Sigmoid colon (tissue), 7 donors: Measurements from ENCODE around the gene DDX20. TPM values are rescaled to one million over a fixed set of nuclear protein-coding genes. Genes with fewer than 3 reads are reported as not detected.
"Not testable (repeated sequence)": the region's sequence is repeated elsewhere in the genome, so short reads cannot be mapped to it uniquely, and the experiment has no call there.

ENCODE experiments used
- DNase-seq: peaks from one replicate; pipeline ENCODE4 v3.0.0-alpha.2; 2019
- H3K27ac ChIP-seq, 4 donors: fragments of 200-600 bp; sonication (generic); one replicate each; pipeline ENCODE4 v1.5.1; 2016 to 2019; ENCODE audit warnings: mild to moderate bottlenecking in 1 of 4
- H3K27me3 ChIP-seq, 3 donors: fragments of 200-600 bp; sonication (generic); one replicate each; pipeline ENCODE4 v1.5.1; 2019; ENCODE audit warnings: mild to moderate bottlenecking in 1 of 3
- H3K36me3 ChIP-seq, 4 donors: fragments of 200-600 bp; sonication (generic); one replicate each; pipeline ENCODE4 v1.5.1; 2016 to 2019
- H3K4me1 ChIP-seq, 4 donors: fragments of 200-600 bp; sonication (generic); one replicate each; pipeline ENCODE4 v1.5.1; 2017 to 2019
- H3K4me3 ChIP-seq, 4 donors: fragments of 200-600 bp; sonication (generic); one replicate each; pipeline ENCODE4 v1.5.1; 2017 to 2019; ENCODE audit warnings: mild to moderate bottlenecking in 2 of 4, moderate library complexity in 1 of 4
- H3K9me3 ChIP-seq, 4 donors: fragments of 200-600 bp in 3 of 4; sonication (generic) in 3 of 4; one replicate each; pipeline versions ENCODE4 v1.5.1 to v1.6.1; 2013 to 2019
- EP300 ChIP-seq, 4 donors: sonication (generic); formaldehyde crosslinking; IDR thresholded peaks; one replicate each; pipeline ENCODE4 v1.6.1; 2017; ENCODE audit warnings: antibody characterized with exemption in 4 of 4
- POLR2A ChIP-seq, 2 donors: fragments of 450-650 bp; IDR thresholded peaks; one replicate each; pipeline ENCODE4 v1.6.1; 2016; ENCODE audit warnings: antibody characterized with exemption in 2 of 2, mild to moderate bottlenecking in 2 of 2, moderate library complexity in 2 of 2
- POLR2AphosphoS5 ChIP-seq, 4 donors: sonication (generic); formaldehyde crosslinking; IDR thresholded peaks; one replicate each; pipeline ENCODE4 v1.6.1; 2017; ENCODE audit warnings: antibody characterized with exemption in 4 of 4
- WGBS, 2 donors: extraction: QIAGEN DNeasy Blood & Tissue Kit; methylation state at CpG; one replicate each; pipeline ENCODE4 v1.1.7; 2013; 5-methylcytosine and 5-hydroxymethylcytosine counted together
- intact Hi-C: fragments of 100-400 bp; cut with DNase I; formaldehyde crosslinking; loops from one replicate; pipeline ENCODE4 v1.15.1; 2023
- polyA plus RNA-seq, 3 donors: library from polyadenylated mRNA; stranded (reverse); fragments of 200-250 nt; gene quantifications; one replicate each; pipeline ENCODE4 v1.2.3, GENCODE V29; 2013
- total RNA-seq, 4 donors: library from RNA; depleted of rRNA; stranded (reverse); fragments of >200 nt; gene quantifications; one replicate each; pipeline ENCODE4 v1.1.0, GENCODE V29; 2016
- TF ChIP-seq, protein P1 (sequence below), 4 experiments: fragments of 450-650 bp in 3 of 4; fragments of 200-600 bp in 1 of 4; IDR thresholded peaks; one replicate each; pipeline ENCODE4 v1.5.1; 2016 to 2019; ENCODE audit warnings: antibody characterized with exemption in 4 of 4, mild to moderate bottlenecking in 3 of 4, moderate library complexity in 2 of 4
- donor health status: healthy with polysubstance abuse.
- donor health status: Bipolar disorder and iron deficiency.
- donor health status: healthy.

Gene DDX20
- total and polyA plus RNA-seq, 7 donors, result 2.3 to 30.9 (median 18.7) TPM

DNA sequence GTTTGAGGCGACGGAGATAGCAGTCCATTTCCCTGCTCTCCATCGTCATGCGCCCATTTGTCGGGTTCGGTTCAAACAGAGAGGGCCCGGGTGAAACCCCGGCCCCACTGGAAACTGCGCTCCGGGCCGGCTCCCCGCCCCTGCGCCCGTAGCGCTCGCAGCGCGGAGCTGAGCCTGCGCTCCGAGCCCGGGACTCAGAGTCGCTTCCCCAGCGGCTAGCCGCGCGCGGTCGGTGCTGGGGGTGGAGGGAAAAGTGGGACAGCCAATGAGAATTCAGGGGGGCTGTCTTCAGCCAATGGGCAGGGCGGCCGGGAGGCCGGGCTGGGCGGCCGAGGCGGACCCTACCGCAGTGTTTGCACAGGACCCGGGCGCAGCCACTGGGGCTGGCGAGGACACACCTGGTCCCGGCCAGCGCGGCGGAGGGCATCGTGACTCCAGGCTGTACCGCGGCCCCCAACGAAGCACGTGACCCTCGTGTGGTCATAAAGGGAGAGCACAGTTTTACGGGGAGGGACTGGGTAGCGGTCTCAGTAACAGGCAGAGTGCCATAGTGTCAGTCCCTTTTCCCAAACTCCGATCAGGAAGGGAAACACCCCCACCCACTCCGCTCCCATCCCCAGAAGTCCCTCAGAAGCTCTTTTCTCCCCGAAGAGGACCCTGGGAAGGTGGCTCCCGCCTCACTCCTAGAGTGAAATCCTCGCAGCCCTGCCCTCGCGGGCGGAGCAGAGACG lies 16.3 kb upstream of the DDX20 start, which contains the start of gene INKA2:
Gene INKA2 (minus strand): TSS at position 202 of the 731 bp plus-strand sequence. CDS start 153 bp downstream, at position 49.
- TF ChIP-seq, protein P1, sequence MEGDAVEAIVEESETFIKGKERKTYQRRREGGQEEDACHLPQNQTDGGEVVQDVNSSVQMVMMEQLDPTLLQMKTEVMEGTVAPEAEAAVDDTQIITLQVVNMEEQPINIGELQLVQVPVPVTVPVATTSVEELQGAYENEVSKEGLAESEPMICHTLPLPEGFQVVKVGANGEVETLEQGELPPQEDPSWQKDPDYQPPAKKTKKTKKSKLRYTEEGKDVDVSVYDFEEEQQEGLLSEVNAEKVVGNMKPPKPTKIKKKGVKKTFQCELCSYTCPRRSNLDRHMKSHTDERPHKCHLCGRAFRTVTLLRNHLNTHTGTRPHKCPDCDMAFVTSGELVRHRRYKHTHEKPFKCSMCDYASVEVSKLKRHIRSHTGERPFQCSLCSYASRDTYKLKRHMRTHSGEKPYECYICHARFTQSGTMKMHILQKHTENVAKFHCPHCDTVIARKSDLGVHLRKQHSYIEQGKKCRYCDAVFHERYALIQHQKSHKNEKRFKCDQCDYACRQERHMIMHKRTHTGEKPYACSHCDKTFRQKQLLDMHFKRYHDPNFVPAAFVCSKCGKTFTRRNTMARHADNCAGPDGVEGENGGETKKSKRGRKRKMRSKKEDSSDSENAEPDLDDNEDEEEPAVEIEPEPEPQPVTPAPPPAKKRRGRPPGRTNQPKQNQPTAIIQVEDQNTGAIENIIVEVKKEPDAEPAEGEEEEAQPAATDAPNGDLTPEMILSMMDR (IDR thresholded peaks at IDR 0.05), result no peak
- TF ChIP-seq POLR2A (IDR thresholded peaks at IDR 0.05) (peak; percentile 69 to 70), POLR2AphosphoS5 (IDR thresholded peaks at IDR 0.05) (peak; percentile 81 to 93 (median 89))
- no peaks in the 10 kb centered on the region for H3K27me3 ChIP-seq
- no peaks in the 10 kb centered on the region for H3K9me3 ChIP-seq
- H3K4me1 ChIP-seq, result peaks cover 0 to 62% (median 46%) of the 10 kb centered on the region in 4 donors
- H3K36me3 ChIP-seq, result peaks cover 0 to 5% (median 0%) of the 10 kb centered on the region in 4 donors
- H3K27ac ChIP-seq, result peak within 1 kb of the TSS; percentile 87 to 97 (median 90)
- WGBS, 2 donors, result 0% methylated on average over 59 of the region's 59 CpGs
- DNase-seq, result peak; percentile 96
- peak within 1 kb of the TSS; percentile 56 to 67 (median 62) for H3K4me3 ChIP-seq
- intact Hi-C loops, result loop anchor here (5.0 kb wide), 1 partner anchor 77 kb away; no protein-coding TSS in a partner anchor

DNA sequence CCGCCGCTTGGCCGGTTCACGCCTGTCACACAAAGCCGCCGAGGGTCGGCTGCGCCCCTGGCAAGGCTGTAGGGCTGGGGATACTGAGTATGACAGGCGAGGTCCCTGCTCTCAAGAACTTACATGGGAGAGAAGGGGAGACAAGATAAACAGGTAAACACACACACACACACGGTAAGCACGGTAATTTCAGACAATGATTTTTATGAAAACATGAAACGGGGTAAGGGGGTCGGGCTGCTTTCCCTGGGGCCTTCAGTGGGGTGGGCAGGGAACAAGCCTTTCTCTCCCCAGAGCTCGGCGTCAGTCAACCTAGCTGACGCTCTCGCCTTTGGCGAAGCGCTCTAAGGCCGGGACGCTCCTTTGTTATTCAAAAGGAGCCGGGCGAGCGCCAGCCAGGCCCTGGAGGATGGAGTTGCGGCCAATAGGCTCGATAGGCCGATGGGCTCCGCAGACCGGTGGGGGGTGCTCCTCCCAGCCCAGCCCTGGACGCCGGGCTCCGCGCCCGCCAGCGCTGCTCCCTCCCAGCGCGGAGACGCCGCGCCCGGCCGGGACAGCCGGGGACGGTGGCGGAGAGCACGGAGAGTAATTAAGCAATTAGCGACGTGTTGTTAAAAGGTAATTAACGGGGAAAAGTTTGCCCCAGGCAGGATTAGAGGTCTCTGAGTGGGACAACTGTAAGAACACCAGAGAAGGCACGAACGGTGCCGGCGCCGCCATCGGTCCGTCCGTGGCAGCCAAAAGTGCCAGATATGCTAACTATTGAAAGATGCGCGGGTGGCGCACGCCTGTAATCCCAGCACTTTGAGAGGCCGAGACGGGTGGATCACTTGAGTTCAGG lies 15.6 kb upstream of the DDX20 start:
- Histone ChIP-seq H3K27me3 (no peaks in the 10 kb centered on the region), H3K36me3 (peaks cover 0 to 5% (median 0%) of the 10 kb centered on the region in 4 donors), H3K9me3 (no peaks in the 10 kb centered on the region), H3K4me3 (peak overlapping the region; percentile 56 to 67 (median 62)), H3K27ac (peak overlapping the region; percentile 87 to 97 (median 90)), H3K4me1 (peaks cover 0 to 56% (median 43%) of the 10 kb centered on the region in 4 donors)
- TF ChIP-seq POLR2AphosphoS5 (IDR thresholded peaks at IDR 0.05), result peak in 1 of 4 donors; percentile 17
- TF ChIP-seq, protein P1 (IDR thresholded peaks at IDR 0.05), result no peak
- intact Hi-C loops, result loop anchor here (2.0 to 5.0 kb wide), 2 partner anchors 15 to 78 kb away; partner anchors contain the start of gene DDX20
- peak; percentile 93 for DNase-seq
- WGBS, 2 donors, result 1 to 2% methylated on average over 63 of the region's 63 CpGs

DNA sequence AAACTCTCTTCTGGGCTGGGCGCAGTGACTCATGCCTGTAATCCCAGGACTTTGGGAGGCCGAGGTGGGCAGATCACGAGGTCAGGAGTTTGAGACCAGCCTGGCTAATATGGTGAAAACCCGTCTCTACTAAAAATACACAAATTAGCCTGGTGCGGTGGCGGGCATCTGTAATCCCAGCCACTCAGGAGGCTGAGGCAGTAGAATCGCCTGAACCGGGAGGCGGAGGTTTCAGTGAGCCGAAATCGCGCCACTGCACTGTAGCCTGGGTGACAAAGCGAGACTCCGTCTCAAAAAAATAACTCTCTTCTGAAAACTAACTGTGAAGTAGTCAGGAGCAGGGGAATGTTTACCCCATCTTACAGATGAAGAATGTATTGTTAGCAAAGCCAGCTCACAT lies 13.4 kb upstream of the DDX20 start:
- 96 to 97% methylated on average over 14 of the region's 14 CpGs for WGBS, 2 donors
- intact Hi-C loops, H3K9me3 ChIP-seq, DNase-seq, H3K4me3 ChIP-seq, H3K27ac ChIP-seq, H3K36me3 ChIP-seq, H3K27me3 ChIP-seq: not testable (repeated sequence)
- peaks cover 0 to 56% (median 45%) of the 10 kb centered on the region in 4 donors for H3K4me1 ChIP-seq

DNA sequence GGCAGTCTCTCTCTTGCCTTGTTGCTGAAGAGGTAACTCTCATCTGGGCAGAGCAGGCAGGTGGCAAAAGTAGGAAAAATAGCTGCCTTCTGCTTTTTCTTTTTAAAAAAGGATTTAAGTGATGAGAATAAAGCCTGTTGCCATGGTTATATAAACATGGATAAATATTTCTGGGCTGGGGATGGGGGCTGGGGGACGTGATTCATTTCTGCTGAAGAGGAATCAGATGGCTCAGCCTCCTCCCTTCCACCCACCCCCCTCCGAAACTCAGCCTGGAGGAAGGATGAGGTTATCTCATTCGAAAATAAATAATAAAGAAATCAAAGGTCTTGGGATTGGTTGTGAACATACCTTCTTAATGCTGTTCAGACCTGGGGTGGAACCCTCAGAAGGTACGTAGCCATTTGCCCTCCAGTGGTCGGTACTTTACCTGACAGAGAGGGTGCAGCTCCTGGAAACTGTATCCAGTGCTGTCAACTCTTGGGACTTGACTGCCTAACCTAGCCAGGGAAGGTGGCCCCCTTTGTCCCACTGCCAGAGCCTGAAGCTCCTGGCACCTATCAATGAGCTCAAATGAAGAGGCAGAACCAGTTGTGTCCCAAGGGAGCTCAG lies 12.7 kb upstream of the DDX20 start:
- TF ChIP-seq POLR2AphosphoS5 (IDR thresholded peaks at IDR 0.05) (no peak), POLR2A (IDR thresholded peaks at IDR 0.05) (no peak), EP300 (IDR thresholded peaks at IDR 0.05) (no peak)
- TF ChIP-seq, protein P1 (IDR thresholded peaks at IDR 0.05), result no peak
- intact Hi-C loops, result no loop called here
- H3K27me3 ChIP-seq, result no peaks in the 10 kb centered on the region
- H3K4me1 ChIP-seq, result peaks cover 0 to 51% (median 38%) of the 10 kb centered on the region in 4 donors
- H3K4me3 ChIP-seq, result no peak overlapping the region
- 72 to 81% methylated on average over 5 of the region's 5 CpGs for WGBS, 2 donors
- H3K27ac ChIP-seq, result peak overlapping the region in 2 of 4 donors; percentile 24 to 33
- no peaks in the 10 kb centered on the region for H3K36me3 ChIP-seq
- DNase-seq, result no peak
- H3K9me3 ChIP-seq, result no peaks in the 10 kb centered on the region
